ENCODE data around the gene EBF3. TPM values are rescaled to one million over a fixed set of nuclear protein-coding genes. Genes with fewer than 3 reads are reported as not detected.
A peak's percentile ranks its signal among the peaks of the same experiment; 100 is the strongest.

The EBF3 gene, protein sequence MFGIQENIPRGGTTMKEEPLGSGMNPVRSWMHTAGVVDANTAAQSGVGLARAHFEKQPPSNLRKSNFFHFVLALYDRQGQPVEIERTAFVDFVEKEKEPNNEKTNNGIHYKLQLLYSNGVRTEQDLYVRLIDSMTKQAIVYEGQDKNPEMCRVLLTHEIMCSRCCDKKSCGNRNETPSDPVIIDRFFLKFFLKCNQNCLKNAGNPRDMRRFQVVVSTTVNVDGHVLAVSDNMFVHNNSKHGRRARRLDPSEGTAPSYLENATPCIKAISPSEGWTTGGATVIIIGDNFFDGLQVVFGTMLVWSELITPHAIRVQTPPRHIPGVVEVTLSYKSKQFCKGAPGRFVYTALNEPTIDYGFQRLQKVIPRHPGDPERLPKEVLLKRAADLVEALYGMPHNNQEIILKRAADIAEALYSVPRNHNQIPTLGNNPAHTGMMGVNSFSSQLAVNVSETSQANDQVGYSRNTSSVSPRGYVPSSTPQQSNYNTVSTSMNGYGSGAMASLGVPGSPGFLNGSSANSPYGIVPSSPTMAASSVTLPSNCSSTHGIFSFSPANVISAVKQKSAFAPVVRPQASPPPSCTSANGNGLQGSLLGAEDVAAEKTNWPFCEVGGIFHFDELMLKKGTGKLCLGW
- total RNA-seq = 0.44 TPM

DNA sequence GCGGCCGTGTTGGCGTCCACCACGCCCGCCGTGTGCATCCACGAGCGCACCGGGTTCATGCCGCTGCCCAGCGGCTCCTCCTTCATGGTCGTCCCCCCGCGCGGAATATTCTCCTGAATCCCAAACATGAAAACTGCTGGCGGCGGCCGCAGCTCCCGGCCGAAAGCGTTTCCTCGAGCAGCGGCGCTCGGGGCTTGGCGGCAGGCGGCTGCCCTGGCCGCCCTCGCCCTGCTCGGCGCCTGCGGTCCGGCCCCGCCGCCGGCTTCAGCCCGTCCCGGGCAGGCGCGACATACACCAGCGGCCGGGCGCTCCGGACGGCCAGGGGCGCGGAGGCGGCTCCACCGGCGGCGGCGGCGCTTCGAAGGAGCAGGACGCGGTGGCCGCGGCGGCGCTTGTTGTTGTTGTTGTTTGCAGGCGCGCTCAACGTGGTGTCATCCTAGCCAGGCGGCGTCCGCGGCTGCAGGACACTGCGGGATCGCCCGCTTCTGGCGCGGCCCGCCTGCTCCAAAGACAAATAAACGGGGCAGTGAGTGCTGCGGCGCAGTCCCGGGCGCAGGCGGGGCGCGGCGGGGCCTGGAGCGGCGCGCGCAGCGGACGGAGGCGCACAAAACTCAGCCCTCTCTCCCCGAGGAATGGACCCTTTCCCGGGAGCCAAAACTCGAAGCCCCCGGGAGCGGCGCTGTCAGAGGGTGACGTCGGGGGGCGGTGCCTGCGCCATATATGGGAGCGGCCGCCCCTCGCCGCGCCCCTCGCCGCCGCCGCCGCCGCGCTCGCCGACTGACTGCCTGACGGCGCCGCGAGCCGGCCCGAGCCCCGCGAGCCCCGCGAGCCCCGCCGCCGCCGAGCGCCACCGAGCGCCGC is at the start of gene EBF3:
TSS of gene EBF3 (minus strand) at position 634 of the 861 bp plus-strand sequence. CDS start at position 128, 506 bp downstream.
- peak; percentile 78 for ATAC-seq

DNA sequence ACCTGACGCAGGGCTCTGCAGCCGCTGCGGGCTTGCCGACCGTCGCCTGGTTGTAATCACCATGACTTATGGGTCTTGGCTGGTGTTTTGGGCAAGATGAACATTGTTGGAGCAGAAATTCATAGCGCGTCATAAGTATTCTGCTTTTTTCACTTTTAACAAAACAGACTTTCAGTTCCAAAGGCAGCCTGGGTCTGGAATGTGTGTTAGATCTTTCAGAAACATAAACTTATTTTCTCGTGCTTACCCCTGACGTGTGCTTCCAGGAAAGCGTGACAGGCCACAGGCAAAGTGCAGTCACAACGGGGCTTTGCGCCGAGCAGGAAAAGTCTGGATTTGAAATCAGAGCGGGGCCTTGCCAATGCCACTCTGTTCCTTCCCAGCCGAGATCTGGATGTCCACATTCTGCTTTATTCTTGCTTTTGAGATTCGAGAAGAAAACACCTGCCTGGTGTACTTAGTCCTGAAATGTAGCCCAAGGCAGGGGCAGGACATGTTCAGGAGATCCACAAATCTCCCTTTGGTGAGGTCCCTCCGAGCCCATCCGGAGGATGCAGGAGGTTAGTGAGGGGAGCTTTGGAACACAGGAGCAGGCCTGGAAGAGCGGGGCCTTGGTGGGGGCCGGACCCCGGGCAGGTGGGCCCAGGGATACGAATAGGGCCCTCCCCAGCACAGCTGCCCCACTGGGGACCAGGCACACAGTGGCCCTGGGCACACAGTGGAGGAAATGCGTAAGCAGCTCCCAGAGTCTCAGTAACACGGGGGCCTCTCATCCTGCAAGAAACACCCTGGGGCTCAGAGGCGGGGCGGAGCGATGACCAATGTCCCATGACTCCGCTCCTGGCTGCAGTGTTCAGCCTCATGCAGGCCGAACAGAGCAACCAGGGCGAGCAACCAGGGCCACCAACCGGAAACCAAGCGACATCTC is 49.5 kb upstream of the EBF3 start:
- ATAC-seq = no peak

DNA sequence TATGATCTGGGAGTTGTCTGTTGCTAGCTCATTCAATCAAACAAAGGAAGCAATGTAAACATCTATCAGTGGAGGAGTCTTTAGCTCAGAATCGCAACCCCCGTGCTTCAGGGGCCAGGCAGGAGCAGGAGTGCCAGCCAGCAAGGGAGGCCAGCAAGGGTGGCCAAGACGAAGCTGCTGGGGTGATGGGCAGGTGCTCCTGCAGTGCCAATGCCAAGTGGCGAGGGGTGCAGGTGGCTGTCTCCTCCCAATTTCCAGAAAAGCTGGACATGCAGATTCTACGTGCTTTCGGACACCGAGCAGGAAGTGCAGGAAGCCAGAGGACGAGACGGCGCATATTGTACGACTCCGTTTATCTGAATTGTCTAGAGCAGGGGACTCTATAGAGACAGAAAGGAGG is 48.1 kb upstream of the EBF3 start:
- ATAC-seq = no peak

DNA sequence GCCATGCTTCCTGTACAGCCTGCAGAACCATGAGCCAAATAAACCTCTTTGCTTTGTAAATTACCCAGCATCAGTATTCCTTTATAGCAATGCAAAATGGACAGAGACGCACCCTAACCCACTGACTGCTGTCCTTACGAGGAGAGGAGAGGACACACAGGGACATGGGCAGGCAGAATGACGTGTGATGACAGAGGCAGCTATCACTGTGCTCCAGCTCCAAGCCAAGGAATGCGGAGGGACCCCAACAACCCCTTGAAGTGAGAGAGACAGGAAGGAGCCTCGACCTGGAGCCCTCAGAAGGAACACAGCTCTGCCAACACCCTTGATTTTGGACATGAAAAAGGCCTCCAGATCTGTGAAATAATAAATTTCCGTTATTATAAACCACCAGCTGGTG is 46.6 kb upstream of the EBF3 start:
- no peak for ATAC-seq

DNA sequence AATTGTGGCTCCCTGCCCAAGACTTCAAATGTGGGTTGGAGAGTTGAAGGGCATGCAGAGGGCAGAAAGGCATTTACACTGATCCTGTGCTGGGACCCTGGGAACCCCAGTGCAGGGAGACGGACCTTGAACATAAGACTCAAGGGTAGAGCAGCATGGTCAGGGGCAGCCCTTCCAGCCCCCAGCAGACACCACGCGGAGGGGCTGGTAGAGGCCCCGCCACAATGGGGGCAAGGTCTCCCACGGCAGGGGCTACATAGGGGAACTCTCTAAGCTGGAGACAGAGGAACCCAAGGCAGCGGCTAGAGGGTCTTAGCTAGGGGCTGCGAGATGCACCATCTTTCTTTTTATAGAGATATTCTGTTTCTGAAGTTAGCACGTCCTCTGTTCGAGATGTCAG is 45.2 kb upstream of the EBF3 start:
- no peak for ATAC-seq

DNA sequence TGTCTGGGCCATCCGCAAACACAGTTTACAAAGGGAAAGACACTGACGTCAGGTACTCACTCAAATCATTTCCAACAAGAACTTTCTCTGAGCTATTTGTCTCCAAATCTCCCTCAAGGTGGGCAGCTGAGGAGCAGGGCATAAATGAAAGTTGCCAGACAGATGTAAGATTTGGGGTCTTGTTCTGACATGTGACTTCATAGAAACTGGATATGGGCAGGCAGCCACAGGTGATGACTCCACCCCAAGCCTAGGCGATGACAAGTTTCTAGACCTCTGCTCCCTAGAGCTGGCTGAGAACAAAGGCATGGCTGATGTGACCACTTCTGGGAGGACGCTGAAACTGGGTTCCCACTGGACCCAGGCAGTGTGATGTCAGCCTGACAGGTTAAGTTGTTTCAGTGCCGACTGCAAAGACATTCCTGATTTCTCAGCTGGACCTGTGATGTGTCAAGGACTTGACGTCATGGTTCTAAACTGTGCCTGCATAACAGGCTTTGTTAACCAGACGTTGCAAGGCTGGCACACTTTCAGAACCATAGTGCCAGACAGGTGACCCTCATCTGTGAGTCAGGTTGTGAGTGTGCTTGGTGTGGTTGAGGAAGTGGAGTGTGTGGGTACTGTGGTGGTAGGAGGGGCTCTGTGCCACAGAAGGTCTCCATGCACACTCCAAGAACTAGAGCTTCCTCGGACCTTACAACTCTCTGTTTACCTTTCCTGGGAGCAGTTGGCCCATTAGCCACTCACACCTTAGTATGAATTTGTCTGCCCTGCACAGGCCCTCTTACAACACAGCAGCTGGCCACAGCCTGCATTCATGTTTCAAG is 39.9 kb upstream of the EBF3 start:
- no peak for ATAC-seq

DNA sequence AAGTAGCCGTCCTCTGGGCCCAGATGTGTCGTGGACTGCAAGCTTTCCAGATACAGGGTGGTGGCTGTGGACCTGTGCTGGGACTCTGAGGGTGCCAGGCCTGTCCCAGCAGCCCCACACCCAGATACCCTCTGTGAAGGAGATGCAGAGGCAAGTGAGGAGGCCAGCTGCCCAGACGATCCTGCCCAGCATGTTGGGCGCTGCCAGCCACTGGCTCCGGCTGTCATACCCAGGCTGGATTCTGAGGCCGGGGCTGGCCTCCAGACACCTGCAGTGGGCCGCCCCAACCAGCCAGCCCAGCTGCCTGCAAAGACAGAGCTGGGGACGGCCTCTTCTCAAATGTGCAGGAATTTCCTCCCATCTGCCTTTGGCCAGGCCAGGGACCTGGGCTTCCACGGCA is 39.1 kb upstream of the EBF3 start:
- ATAC-seq = no peak

DNA sequence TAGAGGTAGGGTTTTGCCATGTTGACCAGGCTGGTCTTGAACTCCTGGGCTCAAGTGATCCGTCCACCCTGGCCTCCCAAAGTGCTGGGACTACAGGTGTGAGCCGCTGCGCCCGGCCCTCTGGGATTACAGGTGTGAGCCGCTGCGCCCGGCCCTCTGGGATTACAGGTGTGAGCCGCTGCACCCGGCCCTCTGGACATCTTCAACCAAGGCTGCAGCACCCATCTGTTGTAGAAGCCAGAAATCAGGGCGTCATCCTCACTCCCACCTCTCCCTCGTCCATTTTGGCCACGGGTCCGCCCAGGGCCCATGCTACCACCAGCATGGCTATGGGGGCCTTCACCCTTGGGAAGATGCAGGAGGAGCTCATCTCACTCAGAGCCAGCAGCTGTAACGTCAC is 38.5 kb upstream of the EBF3 start:
- no peak for ATAC-seq

DNA sequence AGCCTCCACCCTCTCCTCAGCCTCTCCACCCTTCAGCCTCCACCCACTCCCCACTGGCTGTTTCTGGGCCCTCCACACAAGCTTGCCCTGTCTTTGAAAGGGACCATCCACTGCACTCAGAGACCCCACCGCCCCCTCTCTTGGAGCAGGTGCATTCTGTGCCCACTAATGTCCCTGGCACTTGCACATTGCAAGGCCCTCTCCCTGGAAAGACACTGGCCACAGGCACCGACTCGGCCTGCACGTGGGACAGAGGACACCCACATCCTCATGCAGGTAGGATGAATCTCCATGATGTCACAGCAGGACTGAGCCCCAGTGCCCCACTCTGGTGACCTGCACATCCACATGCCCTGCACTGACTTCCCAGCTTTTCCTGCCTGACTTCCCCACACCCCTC is 36.8 kb upstream of the EBF3 start:
- no peak for ATAC-seq

DNA sequence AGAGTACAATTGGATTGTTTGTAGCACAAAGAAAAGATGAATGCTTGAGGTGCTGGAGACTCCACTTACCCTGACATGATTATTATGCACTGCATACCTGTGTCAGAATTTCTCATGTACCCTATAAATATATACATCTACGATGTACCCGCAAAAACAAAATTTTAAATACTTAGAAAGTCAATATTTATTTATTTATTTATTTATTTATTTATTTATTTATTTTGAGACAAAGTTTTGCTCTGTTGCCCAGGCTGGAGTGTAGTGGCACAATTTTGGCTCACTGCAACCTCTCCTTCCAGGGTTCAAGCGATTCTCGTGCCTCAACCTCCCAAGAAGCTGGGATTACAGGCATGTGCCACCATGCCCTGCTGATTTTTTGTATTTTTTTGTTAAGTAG is 35.1 kb upstream of the EBF3 start:
- ATAC-seq = no peak

DNA sequence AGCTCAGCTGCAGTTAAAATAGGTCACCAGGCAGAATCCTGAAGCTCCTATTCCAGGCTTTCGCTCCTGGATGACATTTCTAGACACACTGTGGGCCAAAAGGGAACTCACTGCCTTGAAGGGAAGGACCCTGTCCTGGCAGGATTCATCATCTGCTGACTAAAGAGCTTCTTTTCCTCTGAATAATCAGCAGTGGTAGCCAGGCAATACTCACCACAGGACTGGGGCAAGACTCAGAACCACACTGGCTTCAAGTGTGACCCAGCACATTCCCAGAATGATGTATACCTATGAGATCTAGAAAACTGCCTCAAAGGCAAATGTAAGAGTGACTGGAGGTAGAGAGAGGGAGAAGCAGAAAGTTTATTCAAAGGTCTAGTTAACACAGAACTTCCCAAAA is 29.5 kb upstream of the EBF3 start:
- no peak for ATAC-seq

DNA sequence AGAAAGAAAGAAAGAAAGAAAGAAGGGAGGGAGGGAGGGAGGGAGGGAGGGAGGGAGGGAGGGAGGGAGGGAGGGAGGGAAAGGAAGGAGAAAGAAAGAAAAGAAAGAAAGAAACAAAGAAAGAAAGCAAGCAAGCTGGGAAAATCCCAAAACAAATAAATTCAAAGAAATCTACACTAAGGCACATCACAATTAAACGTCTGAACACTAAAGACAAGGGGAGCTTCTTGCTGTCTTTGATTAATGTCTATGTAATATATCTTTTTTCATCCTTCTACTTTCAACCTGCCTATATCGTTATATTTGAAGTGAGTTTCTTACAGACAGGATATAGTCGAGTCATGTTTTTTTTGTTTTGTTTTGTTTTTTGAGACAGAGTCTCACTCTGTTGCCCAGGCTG is 28.3 kb upstream of the EBF3 start:
- ATAC-seq = no peak

DNA sequence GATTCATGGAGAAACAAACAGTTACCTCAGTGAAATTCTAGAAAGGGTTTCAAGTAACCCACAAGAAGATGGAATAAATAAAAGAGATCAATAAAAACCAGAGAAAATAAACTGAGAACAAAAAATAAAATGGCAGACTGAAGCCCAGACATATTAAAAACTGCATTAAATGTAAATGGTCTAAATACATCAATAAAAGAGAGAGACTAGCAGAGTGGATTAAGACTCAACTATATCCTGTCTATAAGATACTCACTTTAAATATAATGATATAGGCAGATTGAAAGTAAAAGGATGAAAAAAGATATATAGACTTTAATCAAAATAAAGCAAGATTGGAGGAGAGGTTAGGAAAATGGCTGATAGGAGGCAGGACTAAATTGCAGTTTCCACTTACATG is 18.8 kb upstream of the EBF3 start:
- no peak for ATAC-seq

DNA sequence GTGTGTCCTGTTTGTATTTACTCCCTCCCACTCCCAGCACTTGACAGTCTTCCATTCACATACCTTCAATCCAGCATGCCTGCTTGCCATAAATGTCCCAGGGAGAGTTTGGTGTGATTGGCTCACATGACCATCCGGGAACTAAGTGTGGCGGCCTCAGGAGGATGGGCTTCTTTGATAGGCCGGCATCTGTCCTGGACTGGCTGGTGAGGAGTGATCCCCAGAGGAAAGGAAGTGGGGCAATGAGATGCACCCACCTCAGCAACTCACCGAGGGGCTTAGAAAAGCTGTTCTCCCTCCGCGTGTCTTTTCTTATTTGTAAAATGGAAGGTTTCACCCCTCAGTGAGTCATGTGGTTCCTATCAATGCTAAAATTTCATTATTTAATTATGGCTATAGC is 14.9 kb upstream of the EBF3 start:
- no peak for ATAC-seq

DNA sequence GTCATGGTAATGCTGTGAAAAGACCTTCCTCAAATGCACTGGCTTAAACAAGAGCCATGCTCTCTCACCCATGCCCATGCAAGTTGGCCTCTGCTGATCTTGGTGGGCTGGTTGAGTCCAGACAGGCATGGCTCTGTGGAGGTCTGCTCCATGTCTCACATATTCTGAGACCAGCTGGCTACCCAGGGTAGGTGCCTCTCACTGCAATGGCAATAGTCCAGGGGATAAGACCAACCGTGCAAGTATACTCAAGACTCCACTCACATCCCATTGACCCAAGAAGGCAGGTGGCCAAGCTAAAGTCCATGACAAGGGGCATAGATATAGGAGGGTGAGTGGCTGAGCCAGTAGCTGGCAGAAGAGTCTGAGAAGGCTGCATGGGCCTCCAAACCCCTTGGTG is 14.2 kb upstream of the EBF3 start:
- ATAC-seq = no peak

DNA sequence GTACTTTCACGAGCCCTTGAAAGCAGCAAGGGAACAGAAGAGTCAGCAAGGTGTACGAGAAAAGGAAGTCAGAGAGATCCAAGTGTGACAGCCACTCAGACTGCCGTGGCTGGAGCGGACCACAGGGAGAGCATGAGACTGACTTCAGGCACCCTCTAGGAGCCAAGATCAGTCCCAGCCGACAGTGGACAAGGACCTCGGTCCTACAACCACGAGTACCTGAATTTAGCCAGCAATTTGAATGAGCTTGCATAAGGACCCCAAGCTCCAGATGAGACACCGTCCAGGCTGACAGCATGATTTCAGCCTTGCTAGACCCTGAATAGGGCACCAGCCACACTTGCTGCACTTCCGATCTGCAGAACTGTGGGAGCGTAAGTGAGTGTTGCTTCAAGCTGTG is 13.7 kb upstream of the EBF3 start:
- ATAC-seq = no peak

DNA sequence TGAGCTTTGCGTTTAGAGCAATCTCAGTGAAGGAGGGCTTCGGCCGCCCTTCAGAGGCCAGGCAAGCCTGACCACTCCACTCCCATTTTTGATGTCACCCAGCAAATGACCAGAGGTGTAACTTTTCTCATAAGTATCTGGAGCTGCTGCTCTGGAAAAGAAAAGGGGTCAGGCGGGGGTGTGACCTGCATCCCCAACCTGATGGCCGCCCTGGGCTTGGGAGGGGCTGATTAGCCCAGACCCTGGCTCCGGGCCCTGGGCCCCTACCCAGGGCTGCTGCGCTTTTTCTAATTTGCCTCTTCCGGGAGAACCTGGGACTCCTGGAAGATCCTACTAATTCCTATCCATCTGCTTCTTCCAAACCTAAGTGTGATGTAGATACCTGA is 9.6 kb upstream of the EBF3 start:
- no peak for ATAC-seq

DNA sequence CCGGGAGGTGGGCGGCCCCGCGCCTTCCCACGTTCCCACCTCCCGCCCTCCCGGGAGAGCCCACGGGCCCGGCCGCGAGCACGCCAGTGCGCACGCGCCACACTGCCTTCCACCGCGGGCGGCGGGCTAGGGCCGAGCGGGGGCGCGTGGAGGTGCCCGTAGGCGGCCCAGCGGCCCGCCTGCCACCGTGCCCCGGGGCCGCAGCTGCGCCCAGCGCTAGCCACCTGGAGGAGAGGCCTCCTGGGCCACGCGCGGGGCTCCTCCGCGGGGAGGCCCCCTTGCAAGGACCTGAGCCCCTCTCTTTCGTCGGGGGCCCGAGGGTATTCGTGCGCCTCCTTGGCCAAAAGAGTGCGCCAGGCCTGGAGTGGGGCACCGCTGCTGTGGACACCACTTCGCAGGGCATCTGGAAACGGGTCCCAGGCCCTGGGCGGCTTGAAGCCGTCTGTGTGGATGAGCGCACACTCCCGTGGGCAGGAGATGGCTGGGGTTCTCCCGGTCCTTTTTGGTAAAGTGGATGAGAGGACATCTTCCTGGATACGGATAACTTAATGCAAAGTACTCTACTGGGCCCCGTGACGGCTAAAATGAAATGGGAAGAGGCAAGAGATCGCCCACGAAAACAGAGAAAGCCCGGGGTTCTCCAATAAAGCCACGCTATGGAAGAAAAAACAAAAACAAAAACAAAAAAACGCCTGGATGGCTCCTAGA is 9.0 kb upstream of the EBF3 start:
- no peak for ATAC-seq

DNA sequence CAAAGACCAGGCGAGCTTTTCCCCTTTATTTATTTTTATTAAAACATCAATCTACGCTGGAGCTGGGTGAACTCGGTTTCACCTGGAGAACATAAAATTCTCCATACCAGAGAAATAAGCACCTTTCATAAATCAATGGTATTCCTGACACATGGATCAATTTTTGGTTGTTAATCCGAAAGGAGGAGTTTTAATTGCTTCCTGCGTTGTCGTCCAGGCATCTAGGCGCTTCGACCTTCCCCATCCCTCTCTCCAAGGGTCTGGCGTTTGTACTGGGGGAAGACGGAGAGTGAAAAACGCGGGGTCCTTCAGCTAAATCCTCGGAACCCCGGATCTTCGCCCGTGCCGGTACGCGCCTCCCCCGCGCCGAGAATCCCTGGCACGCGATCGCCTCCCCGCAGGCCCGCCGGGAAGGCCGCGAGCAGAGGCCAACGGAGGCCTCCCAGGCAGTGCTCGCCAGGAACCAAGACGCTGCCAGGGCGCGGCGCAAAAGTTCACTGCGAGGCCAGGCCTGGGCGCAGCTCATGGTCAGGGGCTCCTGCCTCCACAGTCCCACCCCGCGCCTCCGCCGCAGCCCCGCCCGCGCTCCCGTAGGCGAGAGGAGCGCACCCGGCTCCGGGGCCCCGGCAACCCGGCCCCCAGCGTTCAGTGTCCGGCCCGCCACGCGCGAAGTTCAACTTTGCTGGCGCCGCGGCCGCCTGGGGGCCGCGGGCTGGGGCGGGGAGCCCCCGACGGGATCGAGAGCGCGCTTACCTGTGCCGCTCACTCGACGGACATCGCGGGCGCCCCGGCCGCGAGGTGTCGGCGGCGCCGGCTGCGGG is 8.3 kb upstream of the EBF3 start:
- ATAC-seq = no peak
